Measurements from ENCODE around the gene NFASC.

The NFASC gene

DNA sequence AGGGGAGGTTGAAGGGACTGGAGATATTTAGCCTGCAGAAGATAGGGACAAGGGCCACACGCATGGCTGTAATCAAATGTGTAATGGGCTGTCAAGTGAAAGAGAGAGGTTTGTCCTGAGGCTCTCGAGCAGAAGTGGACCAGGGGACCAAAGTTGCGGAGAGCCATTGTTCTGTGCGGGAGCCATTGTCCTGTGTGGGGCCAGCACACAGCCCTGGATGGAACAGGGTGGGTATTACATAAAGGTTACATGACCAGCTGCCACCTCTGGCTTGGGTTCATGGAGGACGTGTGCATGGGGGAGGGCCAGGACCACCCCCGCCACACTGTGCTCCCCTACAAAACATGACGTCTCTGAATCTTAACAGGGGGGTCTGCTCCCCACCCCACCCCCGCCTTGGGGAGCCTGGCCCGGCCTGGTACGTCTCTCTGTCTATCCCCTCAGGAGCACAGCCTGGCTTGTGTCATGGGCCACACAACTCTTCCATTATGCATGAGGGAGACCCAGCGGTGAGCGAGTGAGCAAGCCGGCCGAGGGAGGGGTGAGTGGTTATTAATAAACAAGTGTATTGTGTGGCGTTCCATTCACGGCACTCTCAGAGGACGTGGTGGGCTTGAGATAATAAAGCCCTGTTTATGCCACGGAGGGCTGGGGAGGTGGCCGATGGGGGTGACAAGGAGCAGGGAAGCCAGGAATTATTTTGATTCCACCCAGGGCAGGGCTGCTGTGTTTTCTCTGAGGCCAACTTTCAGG, at the start of gene NFASC:
NFASC (plus strand) TSS at position 703 of the 753 bp plus-strand sequence. CDS start 73,454 bp downstream, outside the sequence.
- in situ Hi-C loops (cut with MboI; ENCODE audit: low sequenced_read_pairs), result no loop called here

DNA sequence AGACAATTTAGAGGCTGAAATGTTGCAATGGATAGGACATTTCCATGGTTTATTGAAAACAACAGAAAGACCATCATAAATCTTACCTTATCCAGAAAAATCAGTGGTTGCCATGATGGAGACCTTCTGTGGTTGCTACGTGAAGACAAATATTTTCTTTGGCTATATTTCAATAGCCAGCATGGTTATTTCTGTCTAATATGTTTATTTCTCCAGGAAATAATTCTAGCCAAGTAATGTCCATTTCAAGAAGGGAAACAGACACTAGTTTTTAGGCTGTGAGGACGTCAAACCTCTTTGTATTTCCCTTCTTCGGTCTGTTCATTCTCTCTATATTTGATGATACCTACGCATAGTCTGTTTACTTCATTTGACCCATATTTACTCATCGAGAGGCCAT, 49.2 kb upstream of the NFASC start:
- in situ Hi-C loops (cut with MboI; ENCODE audit: low sequenced_read_pairs), result no loop called here

DNA sequence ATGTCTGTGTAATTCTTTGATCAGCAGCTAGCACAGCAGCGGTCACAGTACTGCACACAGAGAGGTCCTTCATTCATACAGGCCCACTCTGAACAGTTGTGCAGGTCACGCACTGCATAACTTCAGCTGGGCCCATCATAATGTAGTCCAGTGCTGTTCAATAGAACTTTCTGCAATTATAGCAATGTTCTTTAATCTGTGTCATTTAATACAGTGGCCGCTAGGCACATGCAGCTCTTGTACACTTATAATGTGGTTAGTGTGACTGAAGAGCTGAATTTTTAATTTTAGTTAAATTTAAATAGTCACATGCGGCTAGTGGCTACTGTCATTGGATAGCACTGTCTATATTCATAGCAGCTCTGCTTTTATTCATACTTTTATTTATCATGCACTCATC, 48.7 kb upstream of the NFASC start:
- in situ Hi-C loops (cut with MboI; ENCODE audit: low sequenced_read_pairs), result no loop called here

DNA sequence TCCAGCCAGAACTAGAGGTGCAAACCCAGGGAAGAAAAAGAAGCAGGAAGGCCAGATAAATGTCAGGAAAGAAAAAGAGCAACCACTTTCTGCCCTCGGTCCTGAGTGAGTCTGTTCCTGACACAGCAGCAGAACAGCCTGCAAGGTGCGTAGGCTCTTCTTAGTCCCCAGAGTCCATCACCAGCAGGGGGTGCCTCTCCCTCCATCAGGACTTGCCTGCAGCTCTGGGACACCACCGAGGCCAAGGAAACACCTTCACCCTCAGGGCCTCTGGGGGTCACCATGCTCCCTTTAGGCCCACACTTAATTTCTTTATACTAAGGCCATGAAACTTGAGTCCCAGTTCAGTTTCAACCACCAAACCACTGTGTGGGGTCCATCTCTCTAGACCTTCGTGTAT, 43.7 kb upstream of the NFASC start:
- in situ Hi-C loops (cut with MboI; ENCODE audit: low sequenced_read_pairs), result no loop called here

DNA sequence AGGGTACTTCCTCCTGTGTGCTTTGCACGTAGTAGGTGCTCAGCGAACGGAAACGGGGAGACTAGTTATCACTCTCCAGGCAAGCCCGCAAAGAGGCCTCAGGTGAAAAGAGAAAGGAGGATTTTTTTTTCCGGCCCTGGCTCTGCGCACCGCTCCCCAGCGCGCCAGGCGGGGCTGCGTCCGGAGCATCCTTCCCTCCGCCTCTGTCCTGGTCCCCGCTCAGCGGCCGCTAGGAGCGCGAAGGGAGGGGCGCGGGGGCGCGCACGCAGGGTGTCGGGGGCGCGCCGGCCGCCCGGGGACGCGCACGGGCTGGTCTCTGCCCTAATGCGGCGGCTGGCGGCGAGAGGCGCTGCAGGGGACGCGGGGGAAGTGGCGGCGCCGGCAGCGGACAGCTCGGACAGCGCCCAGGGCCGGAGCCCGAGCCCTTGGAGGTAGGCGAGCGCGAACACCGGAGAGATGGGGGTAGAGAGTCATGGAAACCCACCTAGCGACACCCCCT, 42.3 kb upstream of the NFASC start:
- in situ Hi-C loops (cut with MboI; ENCODE audit: low sequenced_read_pairs), result no loop called here

DNA sequence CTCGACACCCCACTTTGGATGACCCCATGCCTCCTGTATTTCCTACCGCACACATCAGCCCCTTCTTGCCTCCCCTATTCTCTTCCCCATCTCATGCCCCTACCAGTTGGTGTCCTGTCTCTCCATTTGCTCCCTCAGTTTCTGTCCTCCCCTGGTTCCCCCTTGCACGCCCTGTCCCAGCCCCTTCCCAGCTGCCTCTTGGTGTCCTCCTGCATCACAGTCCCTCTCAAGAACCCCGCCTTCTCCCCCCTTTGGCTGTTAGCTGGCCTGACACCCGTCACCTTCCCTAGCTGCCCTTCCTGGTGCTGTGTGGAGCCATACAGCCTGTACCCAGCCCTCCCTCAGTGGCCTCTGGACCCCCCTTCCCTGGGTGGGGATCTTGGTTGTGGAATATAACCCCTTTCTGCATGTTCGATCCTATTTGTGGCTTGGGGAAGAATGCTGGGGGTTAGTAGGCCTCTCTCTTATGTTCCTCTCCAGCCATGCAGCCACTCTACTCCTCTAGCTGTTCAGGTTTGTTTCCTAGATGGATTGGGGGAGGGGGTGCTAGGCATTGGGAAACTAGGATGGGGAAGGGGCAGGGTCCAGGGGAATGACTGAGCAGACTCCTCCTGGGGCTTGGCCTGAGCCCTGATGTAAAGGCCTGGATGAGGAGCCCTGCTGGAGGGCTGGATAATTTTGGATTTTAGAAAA, 41.4 kb upstream of the NFASC start:
- in situ Hi-C loops (cut with MboI; ENCODE audit: low sequenced_read_pairs), result no loop called here

DNA sequence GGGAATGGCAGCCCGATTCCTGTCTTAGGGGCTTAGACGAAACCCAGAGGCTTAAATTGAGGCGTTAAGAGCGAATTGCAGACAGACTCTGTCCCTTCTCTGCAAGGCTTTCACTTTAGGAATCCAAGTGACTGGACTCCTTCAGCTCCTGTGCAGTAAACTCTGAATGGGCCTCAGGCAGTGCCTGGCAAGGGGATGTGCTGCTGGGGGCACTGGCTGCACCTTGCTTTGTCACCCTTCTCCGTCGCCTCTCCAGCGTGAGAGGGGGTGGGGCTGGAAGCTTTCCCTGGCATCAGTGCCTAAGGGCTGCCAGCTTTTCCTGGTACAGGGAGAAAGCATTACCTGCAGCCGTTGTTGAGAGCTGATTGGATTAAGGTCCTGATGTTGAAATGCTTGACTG, 39.9 kb upstream of the NFASC start:
- in situ Hi-C loops (cut with MboI; ENCODE audit: low sequenced_read_pairs), result no loop called here

DNA sequence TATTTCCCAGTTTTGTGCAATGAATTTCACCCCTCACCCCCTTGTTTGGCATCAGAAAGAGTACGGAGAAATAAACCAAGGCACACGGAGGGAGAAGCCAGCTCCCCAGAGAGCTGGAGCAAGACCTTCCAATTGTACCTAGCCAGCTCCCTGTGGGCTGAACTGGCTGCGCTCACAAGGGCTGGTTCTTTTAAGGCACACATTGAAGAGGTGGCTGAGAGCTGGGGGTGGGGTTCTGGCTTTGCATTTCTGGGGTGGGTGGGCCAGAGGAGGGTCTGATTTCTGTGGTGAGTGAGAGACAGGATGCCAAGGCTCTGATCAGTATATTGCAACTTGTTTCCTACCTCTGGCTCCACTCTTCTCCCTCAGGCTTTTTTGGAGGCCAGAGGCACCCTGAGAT, 39.5 kb upstream of the NFASC start:
- in situ Hi-C loops (cut with MboI; ENCODE audit: low sequenced_read_pairs), result no loop called here

DNA sequence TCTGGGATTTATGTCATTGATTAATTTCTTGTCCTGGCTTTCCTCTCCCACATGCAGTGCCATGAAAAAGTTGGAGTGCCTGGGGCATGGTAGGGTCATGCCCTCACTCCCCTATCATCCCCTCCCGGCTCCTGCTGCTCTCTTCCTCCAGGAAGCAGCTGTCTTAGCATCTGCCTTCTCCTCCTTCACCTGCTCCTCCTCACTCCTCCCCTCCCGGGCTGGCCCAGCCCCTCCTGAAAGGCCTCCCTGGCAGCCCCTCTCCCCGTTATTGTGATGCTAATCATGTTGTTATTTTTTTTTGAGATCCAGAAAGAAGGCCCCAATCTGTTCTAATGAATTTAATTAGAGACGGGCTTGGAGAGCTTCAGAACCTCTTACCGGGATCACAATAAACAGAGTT, 36.3 kb upstream of the NFASC start:
- in situ Hi-C loops (cut with MboI; ENCODE audit: low sequenced_read_pairs), result no loop called here

DNA sequence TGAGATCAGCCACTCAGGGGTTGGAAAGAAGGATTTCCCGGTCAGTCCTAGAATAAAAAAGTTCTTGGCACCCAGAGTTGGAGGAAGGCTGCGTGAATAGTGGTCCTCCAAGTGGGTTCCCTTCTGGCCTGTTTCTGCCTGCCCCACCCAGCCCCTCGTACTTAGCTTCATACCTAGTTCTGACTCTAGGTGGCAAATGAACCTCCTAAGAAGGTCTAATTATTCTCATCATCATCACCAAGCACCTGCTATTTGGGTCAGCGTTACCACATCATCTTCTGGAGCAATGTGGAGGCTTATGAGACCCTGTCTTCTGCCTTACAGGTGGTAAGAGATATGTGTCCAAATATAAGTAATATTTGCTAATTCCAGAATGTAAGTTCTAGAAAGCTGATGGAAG, 35.9 kb upstream of the NFASC start:
- in situ Hi-C loops (cut with MboI; ENCODE audit: low sequenced_read_pairs), result no loop called here

DNA sequence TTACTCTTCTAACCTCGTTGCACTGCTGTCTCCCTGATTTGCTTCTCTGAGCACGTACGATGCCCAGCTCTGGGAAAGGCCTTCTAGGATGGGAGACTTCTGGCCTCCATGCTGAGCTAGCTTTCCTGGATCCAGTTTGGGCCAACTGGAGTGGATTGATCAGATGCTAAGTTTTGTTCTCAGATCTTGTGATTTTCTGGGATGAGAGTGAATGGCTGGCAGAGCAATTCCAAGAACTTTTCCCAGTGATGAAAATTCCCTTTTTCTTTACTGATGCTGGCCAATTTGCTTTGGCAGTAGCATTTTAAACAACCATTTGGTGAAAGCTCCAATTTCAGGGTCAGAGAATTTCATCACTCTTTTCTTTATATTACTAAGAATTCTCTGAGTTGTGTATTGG, 34.9 kb upstream of the NFASC start:
- in situ Hi-C loops (cut with MboI; ENCODE audit: low sequenced_read_pairs), result no loop called here

DNA sequence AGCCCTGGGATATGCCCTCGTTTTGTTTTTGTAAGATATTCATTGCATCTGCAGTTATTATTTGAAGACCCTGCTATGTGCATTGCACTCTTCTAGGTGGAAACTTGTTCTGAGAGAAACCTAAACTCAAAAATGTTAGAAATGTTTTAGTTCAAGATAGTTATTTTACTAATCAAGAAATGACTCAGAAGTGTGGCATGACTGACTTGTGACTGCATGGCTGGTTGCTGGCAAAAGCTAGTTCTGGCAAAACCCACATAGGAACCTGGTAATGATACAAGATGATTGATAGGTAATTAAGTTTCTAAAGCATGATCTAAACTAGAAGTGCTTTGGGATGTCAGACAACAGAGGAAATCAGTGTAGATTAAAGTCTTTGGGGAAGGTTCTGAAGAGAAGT, 33.8 kb upstream of the NFASC start:
- in situ Hi-C loops (cut with MboI; ENCODE audit: low sequenced_read_pairs), result no loop called here

DNA sequence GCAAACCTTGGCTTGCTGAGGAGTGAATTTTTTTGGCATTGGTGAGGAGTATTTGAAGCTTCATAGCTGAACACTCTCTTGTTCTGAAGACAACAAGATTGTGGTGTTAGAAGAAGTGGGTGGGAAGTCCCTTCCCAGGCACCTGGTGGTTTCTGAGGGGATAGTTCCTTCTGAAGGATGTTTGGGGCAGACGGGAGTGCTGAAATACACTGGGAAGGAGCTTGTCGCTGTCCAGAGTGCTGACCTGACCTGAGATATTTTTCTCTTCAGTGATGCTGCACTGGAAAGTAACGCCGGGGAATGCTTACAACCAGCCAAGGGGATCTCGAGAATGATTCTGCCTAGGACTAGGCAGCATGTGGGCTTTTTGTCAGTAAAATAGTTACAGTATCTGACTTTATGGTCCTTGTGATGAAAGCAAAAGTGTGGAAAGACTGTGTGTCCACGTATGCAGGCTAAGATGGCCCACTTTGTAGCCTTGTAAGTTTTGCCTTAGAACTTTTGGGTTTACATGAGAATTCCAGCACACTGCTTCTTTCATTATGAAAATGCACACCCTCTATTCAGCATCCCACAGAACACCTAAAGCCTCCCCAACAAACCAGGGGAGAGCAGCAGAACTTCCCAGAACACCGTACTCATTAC, 33.1 kb upstream of the NFASC start:
- in situ Hi-C loops (cut with MboI; ENCODE audit: low sequenced_read_pairs), result no loop called here

DNA sequence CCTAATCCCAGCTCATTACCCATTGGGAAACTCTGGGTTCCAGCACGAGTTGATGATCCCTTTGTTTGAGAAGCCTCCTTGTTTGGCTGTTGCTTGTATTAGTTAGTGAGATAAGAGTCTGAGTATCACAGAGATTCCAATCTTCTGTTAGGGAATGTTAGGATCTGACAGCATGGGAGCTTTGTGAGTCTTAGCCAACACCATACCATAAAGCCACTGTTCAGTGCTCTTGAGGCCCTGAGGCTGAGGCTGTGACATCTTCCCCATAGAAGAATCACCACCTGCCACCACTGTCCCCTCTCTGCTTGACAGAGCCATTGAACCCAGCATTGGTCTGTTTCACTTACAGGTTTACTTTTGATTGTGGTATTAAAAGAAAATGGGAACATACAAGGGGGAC, 29.3 kb upstream of the NFASC start:
- in situ Hi-C loops (cut with MboI; ENCODE audit: low sequenced_read_pairs), result no loop called here

DNA sequence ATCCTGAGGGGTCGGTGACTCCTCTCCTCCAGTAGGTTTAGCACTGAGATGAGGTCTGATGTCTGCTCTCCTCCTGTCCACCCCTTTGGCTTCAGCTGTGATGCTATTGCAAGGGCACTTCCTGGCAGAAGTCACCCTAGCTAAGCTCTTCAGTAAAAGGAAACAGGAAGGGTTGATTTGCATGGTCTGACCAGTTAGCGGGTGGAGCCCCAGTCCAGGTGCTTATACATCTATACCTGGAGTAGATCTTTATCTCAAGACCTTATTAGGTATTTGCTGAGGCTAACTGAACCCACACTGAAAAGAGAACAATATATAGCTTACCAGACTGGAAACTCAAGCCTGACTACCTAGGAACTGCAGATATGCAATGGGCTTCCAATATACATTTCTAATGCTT, 28.9 kb upstream of the NFASC start:
- in situ Hi-C loops (cut with MboI; ENCODE audit: low sequenced_read_pairs), result no loop called here

DNA sequence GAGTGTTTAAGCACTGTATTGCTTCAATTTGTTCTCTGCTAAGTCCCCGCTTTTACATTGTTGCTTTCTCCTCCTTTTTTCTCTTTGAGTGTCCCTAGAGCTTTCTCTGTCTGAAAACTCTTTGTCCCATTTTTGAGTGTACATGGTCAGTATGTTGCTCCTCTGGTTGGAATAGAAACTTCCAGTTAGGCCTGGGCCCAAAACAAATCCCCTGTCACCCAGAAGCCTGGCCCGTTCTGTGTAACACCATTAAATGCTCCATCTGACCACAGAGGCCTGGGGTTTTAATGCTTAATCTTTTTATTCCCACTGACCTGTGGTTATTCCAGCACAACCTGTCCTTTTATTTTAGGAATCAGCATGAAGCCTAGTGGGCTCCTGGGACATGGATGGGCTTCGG, 28.3 kb upstream of the NFASC start:
- in situ Hi-C loops (cut with MboI; ENCODE audit: low sequenced_read_pairs), result no loop called here

DNA sequence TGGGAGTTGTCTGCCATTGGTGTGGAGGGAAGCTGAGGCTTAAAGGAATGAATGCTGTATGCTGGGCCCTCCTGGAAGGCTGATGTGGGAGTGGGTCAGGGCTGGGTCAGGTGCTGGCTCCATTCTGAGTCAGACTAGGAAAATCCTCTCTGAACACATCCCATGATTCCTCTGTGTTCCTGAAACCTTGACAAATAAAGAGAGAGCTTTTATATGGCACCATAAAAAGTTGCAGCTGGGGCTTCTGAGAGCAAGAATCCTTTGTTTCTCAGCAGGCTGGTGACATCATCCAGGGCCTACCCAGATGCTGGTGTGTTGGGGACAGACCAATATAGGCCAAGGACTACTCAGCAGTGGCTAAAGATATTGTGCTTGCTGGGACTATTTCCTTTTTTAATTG, 27.8 kb upstream of the NFASC start:
- in situ Hi-C loops (cut with MboI; ENCODE audit: low sequenced_read_pairs), result no loop called here

DNA sequence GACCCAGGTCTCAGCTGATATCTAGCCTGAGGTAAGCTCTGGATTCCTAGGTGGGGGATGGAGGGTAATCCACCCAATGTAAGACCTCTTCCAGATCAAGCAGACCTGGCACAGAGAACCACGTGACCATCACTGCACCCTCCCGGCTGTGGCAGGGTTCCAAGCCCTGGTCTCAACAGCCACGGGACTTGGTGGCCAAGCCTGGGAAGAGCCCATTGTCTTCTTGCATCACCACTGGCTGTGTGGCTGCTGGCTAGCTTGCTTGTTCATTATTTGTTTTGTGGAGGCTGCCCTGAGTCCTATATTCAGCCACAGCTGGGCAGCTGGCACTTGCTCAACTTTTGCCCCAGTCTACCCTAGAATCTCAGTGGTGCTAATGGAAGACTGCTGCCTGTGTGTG, 24.1 kb upstream of the NFASC start:
- in situ Hi-C loops (cut with MboI; ENCODE audit: low sequenced_read_pairs), result no loop called here

DNA sequence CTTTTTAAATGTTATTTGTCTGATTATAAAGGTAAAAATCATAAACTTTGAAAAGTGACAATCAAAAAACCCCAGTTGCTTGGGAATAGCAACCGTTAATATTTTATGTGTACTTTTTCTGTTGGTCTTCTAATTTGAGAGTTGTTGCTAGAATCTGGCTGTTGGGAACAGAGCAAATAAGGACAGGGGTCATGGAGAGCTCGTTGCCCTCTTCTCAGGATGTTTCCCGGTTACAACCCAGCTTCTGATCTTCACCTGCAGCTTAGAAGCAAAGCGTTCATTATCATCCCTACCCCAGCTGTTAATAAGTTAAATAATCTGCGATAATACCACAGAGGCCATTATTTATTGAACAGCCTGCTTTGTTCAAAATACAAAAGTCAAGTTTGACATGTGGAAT, 22.1 kb upstream of the NFASC start:
- in situ Hi-C loops (cut with MboI; ENCODE audit: low sequenced_read_pairs), result no loop called here

DNA sequence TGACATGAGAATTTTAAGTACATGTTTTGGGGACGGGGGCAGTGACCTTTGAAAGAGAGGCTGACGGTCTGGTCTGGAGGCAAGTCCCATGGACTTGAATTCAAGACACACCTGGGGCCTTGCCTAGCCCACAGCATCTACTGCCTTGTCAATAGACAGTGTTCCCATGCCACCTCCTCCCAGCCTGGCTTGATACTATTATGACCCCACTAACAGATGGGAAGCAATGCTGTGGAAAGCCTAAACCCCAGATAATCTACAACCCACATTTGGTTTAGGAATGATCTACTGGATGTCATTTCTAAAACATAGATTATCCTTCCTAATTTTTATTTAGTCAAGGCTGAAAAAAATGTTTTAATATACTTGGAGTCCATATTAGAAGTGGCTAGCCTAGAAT, 17.8 kb upstream of the NFASC start:
- in situ Hi-C loops (cut with MboI; ENCODE audit: low sequenced_read_pairs), result no loop called here

DNA sequence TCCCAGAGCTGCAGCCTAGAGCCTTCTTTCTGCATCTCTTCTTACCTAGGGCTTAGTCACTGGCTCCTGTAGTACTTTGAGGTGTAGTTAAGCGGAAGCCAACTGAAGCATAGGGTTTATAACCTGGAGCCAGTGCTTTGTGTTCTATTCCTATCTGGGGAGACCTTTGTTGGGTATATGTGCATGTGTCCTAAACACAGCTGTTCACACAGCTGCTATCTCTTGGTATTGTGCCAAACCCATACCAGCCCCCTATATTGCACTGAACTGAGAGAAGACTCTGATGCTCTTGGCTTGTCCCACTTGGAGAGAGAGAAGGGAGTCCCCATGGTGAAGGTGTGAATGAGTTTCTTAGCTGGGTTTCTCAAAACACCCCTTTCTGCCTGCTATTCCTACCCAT, 17.2 kb upstream of the NFASC start:
- in situ Hi-C loops (cut with MboI; ENCODE audit: low sequenced_read_pairs), result no loop called here

DNA sequence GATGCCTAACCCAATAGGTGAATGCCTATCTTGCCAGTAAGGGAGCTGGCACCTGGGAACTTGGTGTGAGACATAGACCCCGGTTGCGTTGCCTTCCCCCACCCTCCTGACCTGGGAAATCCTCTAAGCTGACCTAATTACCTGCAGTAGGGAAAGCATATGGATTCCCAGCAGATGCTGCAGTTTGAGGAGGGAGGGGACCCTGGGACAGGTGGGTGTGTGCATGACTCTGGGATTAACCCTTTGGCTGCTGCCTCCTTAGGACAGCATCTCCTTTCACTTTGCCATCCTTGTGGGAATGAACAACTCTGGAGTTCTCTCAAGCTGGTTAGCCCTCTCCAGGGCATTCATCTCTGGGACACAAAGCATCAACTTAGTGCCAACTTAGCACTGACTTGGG, 16.4 kb upstream of the NFASC start:
- in situ Hi-C loops (cut with MboI; ENCODE audit: low sequenced_read_pairs), result no loop called here

Measured in HL-60/S4 treated with retinoic acid at 250 ng/mL for 4 days and 3 days (cell line).